GM12873 (cell line): ENCODE measurements around the gene ABCD3.

ENCODE experiments used
- TF ChIP-seq, protein P1 (sequence below): IDR thresholded peaks from 2 replicates; pipeline ENCODE4 v1.5.1; 2012; ENCODE audit warnings: low read depth, mild to moderate bottlenecking, moderate library complexity, low read length, control low read depth; ENCODE audit not compliant: insufficient read depth; ENCODE audit errors: missing control alignments

ABCD3 gene

DNA sequence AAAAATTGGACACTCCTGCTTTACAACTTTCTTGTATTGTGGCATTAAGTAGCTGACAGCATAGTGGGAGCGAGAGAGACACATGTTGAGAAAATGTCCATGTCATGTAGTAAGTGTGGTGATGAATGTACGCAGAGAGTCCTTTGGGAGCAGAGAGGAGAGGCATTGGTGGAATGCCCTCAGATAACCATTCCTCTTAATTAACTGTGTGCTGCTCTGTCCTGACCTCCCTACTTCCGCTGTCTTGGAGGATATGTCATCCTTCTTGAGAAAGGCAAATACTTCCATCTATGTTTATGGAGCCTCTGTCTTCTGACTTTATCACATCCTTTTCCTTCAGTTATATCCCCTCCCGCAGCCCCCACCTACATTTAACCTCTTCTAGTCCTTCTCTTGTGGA, 85.0 kb downstream of the ABCD3 start:
- TF ChIP-seq, protein P1, sequence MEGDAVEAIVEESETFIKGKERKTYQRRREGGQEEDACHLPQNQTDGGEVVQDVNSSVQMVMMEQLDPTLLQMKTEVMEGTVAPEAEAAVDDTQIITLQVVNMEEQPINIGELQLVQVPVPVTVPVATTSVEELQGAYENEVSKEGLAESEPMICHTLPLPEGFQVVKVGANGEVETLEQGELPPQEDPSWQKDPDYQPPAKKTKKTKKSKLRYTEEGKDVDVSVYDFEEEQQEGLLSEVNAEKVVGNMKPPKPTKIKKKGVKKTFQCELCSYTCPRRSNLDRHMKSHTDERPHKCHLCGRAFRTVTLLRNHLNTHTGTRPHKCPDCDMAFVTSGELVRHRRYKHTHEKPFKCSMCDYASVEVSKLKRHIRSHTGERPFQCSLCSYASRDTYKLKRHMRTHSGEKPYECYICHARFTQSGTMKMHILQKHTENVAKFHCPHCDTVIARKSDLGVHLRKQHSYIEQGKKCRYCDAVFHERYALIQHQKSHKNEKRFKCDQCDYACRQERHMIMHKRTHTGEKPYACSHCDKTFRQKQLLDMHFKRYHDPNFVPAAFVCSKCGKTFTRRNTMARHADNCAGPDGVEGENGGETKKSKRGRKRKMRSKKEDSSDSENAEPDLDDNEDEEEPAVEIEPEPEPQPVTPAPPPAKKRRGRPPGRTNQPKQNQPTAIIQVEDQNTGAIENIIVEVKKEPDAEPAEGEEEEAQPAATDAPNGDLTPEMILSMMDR, result no peak

DNA sequence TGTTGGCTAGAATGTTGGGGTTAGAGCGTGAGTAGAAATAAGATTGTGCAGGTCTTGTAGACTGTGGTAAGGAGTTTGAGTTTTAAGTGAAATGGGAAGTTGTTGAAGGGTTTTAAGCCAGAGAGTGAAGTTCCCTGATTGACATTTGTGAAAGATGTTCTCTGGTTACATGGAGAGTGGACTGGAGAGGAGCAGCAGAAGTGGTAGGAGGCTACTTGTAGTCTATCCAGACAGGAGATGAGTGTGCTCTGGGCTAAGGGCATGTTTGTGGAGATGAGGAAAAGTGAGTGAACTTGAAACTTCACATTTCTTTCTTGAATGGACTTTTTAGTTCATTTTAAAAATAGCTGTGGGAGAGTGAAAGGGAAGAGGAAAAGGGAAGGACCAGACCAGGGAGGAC, 86.4 kb downstream of the ABCD3 start:
- TF ChIP-seq, protein P1, result no peak

GRCh38 chr1:94512816-94513215, 94.6 kb downstream of the ABCD3 start:
- TF ChIP-seq, protein P1, result no peak

DNA sequence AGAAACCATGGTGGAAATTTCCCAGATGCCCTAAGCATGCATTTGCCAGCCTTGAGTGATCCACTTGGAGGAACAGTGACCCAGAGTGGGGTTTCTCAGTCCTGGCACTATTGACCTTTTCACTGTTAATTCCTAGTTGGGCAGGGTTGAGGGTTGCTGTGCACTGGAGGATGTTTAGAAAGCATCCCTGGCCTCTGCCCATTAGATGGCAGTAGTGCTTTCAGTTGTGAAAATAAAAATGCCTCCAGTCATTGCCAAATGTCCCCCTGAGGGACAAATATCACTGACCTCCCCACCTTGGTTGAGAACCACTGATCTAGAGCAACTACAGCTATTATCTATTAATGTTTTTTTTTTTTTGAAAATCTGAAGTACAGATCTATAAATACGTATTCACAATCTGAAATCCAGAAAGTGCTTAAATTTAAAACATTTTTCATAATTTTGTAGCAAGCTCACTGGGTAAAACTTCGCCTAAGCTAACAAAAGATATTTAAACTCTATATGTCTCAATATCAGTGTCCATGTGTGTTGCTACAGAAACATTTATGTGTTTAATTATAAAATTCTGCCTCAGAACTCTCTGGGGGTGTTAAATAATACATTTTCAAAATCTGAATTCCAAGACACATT, 96.0 kb downstream of the ABCD3 start:
- TF ChIP-seq, protein P1, result peak; percentile 68

GRCh38 chr1:94515296-94515947, 97.2 kb downstream of the ABCD3 start:
- TF ChIP-seq, protein P1, result no peak

DNA sequence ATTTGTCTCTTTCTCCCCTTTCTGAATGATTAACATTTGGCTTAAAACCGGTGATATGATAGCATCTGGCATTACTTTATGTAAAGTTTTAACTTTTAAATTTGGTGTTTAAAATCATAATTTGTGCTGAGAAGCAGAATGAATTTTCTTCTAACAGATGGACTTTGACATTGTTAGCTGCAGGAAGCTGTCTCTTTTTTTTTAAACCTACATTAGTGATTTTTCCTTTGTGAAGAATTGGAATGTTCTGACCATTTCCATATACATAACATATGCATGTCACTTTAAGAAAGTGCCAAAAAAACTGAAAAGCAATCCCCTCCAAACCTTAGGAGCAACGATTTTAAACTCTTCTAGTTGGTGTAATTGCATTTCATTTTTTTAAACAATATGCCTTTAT, 101.2 kb downstream of the ABCD3 start:
- TF ChIP-seq, protein P1, result no peak

GRCh38 chr1:94522304-94522703, 104.1 kb downstream of the ABCD3 start:
- TF ChIP-seq, protein P1, result peak; percentile 9
